ENCODE measurements around the gene JAML. TPM values are rescaled to one million over a fixed set of nuclear protein-coding genes. Genes with fewer than 3 reads are reported as not detected.

The JAML gene
- total and polyA plus RNA-seq, 2 of the 8 experiments (the other 6 are each of a cell fraction or from before 2014, with no cell fraction given), result 0.12 to 0.58 TPM

DNA sequence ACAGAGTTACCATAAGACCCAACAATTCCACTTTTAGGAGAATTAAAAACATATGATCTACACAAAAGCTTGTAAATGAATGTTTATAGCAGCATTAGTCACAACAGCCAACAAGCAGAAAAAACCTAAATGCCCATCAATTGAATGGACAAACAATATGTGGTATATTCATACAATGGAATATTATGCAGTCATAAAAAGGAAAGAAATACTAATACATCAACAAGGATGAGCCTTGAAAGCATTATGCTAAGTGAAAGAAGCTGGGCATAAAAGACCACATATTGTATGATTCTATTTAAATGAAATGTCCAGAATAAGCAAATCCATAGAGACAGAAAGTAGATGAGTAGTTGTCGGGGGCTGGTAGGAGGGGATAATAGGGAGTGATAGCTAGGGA is 34.3 kb upstream of the JAML start:
- no peak overlapping the region for H4K5ac ChIP-seq (ENCODE audit: insufficient read length, low read depth, low read length)
- no peak overlapping the region for H2BK15ac ChIP-seq (ENCODE audit: low read length)
- no peaks in the 10 kb centered on the region for H3K79me2 ChIP-seq (ENCODE audit: control insufficient read depth in 1 of 2, insufficient read depth in 2 of 2, low read length in 2 of 2)
- CTCF ChIA-PET (ENCODE audit: partially characterized antibody), result interaction anchor here (1.7 to 3.9 kb wide), 4 partner anchors 23 to 87 kb away, joined by 4 to 16 read pairs (median 8); no protein-coding TSS in a partner anchor
- H3K23me2 ChIP-seq (ENCODE audit: low read depth, low read length), result peaks cover 3% of the 10 kb centered on the region; the same call in 1 of the 2 replicates
- H3K18ac ChIP-seq (ENCODE audit: extremely low read depth, low read length), result no peak overlapping the region
- H2BK20ac ChIP-seq (ENCODE audit: low read length), result no peak overlapping the region
- H4K91ac ChIP-seq (replicated peaks; ENCODE audit: insufficient read length, low read length), result no peak overlapping the region
- H3K4me3 ChIP-seq (ENCODE audit: extremely low read depth in 1 of 4, insufficient read depth in 2 of 4, low read depth in 3 of 4, low read length in 4 of 4), result no peak overlapping the region
- H3K27ac ChIP-seq (ENCODE audit: low read depth, low read length), result no peak overlapping the region
- no peaks in the 10 kb centered on the region for H4K20me1 ChIP-seq (replicated peaks in 1 of 2; ENCODE audit: control insufficient read depth in 1 of 2, insufficient read depth in 2 of 2, low read length in 2 of 2)
- no peak overlapping the region for H2AFZ ChIP-seq (ENCODE audit: low read length)
- peaks cover 1 to 18% (median 13%) of the 10 kb centered on the region in 4 experiments; a peak in 6 of 7 replicates for H3K27me3 ChIP-seq (replicated peaks in 1 of 4; ENCODE audit: control insufficient read depth in 3 of 4, extremely low read depth in 1 of 4, insufficient read depth in 3 of 4, low read length in 3 of 4)
- FAIRE-seq (no peak), DNase-seq (ENCODE audit: low read depth in 1 of 2, low spot score in 2 of 2) (no peak)
- POLR2A ChIA-PET (ENCODE audit: partially characterized antibody), result interaction anchor here (1.4 kb wide), 1 partner anchor 56 kb away, joined by 3 read pairs; no protein-coding TSS in a partner anchor
- peak overlapping the region; percentile 48 for H3K56ac ChIP-seq (replicated peaks; ENCODE audit: insufficient read length, low read depth, low read length)
- 96% methylated on average over 1 of the region's 1 CpG; no CpG with 5 or more reads in 1 of the 2 experiments for WGBS, 2 experiments (ENCODE audit: extremely low coverage in 1 of 2, insufficient coverage in 1 of 2, insufficient read length in 1 of 2, insufficient replicate concordance in 2 of 2, low coverage in 1 of 2, low lambda C conversion rate in 2 of 2, missing lambda C conversion rate in 1 of 2)
- H2BK5ac ChIP-seq (ENCODE audit: low read depth, low read length), result no peak overlapping the region
- H4K8ac ChIP-seq (ENCODE audit: extremely low read depth, insufficient read depth, low read length), result no peak overlapping the region
- H3K9me3 ChIP-seq (ENCODE audit: insufficient read depth in 2 of 2, low read depth in 1 of 2, low read length in 1 of 2), result no peaks in the 10 kb centered on the region
- H3K4ac ChIP-seq (replicated peaks; ENCODE audit: insufficient read length, low read depth, low read length), result no peak overlapping the region
- no peak overlapping the region for H2BK120ac ChIP-seq (replicated peaks; ENCODE audit: low read depth, low read length)
- H3K79me1 ChIP-seq (ENCODE audit: low read depth, low read length), result no peaks in the 10 kb centered on the region
- H3K4me2 ChIP-seq (ENCODE audit: insufficient read depth in 1 of 2, low read depth in 2 of 2, low read length in 2 of 2), result no peak overlapping the region
- no peak overlapping the region for H3K14ac ChIP-seq (ENCODE audit: insufficient read length)
- H3K9ac ChIP-seq (replicated peaks in 1 of 4; ENCODE audit: extremely low read depth in 1 of 4, low read depth in 3 of 4, low read length in 3 of 4), result no peak overlapping the region
- no peak overlapping the region for H2BK12ac ChIP-seq (ENCODE audit: low read depth, low read length)
- H3K36me3 ChIP-seq (ENCODE audit: control insufficient read depth in 2 of 4, insufficient read depth in 4 of 4, low read length in 3 of 4), result no peaks in the 10 kb centered on the region
- no peak overlapping the region for H3K23ac ChIP-seq (ENCODE audit: insufficient read length)
- peaks cover 2 to 5% (median 3%) of the 10 kb centered on the region in 4 experiments; a peak in 4 of 7 replicates for H3K4me1 ChIP-seq (replicated peaks in 1 of 4; ENCODE audit: control insufficient read depth in 3 of 4, insufficient read depth in 4 of 4, low read length in 3 of 4)
- H2AK5ac ChIP-seq (ENCODE audit: low read depth, low read length), result no peak overlapping the region
- TF ChIP-seq POU5F1 (IDR thresholded peaks at IDR 0.05; ENCODE audit: low read depth, low read length), result no peak
- TF ChIP-seq NANOG (IDR thresholded peaks at IDR 0.05; ENCODE audit: insufficient read depth, low read depth, low read length, poor library complexity, severe bottlenecking), result no peak
- TF ChIP-seq GABPA (IDR thresholded peaks at IDR 0.05; ENCODE audit: borderline replicate concordance, insufficient read depth, low read length), result no peak
- TF ChIP-seq, protein P1, sequence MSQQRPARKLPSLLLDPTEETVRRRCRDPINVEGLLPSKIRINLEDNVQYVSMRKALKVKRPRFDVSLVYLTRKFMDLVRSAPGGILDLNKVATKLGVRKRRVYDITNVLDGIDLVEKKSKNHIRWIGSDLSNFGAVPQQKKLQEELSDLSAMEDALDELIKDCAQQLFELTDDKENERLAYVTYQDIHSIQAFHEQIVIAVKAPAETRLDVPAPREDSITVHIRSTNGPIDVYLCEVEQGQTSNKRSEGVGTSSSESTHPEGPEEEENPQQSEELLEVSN (IDR thresholded peaks at IDR 0.05), result no peak

All from H1 (cell line).